Fibroblast of mammary gland (primary cell): ENCODE data around the gene SLC29A4.
"Not testable (repeated sequence)": the region's sequence is repeated elsewhere in the genome, so short reads cannot be mapped to it uniquely, and the experiment has no call there.

Experiments used
- DNase-seq: peaks from one replicate; pipeline ENCODE4 v3.0.0-alpha.2; 2010; ENCODE audit warnings: low read depth
- H3K4me3 ChIP-seq: 2 replicates; pipeline ENCODE4 v1.5.1; 2011; ENCODE audit warnings: low read depth, mild to moderate bottlenecking, low read length, moderate library complexity; ENCODE audit not compliant: control insufficient read depth
- TF ChIP-seq, protein P1 (sequence below): conservative IDR thresholded peaks from 2 replicates; pipeline ENCODE4 v1.5.1; 2011; ENCODE audit warnings: low read depth, low read length, inconsistent platforms; ENCODE audit not compliant: control insufficient read depth, insufficient read depth

SLC29A4 gene

GRCh38 chr7:5300366-5300765 lies 17.6 kb downstream of the SLC29A4 start:
- TF ChIP-seq, protein P1, sequence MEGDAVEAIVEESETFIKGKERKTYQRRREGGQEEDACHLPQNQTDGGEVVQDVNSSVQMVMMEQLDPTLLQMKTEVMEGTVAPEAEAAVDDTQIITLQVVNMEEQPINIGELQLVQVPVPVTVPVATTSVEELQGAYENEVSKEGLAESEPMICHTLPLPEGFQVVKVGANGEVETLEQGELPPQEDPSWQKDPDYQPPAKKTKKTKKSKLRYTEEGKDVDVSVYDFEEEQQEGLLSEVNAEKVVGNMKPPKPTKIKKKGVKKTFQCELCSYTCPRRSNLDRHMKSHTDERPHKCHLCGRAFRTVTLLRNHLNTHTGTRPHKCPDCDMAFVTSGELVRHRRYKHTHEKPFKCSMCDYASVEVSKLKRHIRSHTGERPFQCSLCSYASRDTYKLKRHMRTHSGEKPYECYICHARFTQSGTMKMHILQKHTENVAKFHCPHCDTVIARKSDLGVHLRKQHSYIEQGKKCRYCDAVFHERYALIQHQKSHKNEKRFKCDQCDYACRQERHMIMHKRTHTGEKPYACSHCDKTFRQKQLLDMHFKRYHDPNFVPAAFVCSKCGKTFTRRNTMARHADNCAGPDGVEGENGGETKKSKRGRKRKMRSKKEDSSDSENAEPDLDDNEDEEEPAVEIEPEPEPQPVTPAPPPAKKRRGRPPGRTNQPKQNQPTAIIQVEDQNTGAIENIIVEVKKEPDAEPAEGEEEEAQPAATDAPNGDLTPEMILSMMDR, result no peak

DNA sequence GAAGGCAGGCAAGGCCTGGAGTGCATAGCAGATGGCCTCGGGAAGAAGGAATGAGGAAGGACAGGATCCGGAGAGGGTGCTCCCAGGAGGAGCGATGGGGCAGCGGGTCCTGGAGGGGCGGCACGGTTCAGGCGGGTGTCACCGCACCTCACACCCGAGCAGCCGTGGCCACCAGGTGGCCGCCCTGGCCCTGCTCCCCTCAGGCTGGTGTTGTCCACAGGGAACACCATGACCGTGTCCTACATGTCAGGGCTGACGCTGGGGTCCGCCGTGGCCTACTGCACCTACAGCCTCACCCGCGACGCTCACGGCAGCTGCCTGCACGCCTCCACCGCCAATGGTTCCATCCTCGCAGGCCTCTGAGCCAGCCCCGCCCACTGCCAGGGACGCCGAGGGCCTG lies 19.8 kb downstream of the SLC29A4 start:
- H3K4me3 ChIP-seq, result no peak overlapping the region
- DNase-seq, result no peak
- TF ChIP-seq, protein P1, result no peak

More at GRCh38 chr7:5300366-5300765, 17.6 kb downstream of the SLC29A4 start:
- no peak overlapping the region for H3K4me3 ChIP-seq
- no peak for DNase-seq

DNA sequence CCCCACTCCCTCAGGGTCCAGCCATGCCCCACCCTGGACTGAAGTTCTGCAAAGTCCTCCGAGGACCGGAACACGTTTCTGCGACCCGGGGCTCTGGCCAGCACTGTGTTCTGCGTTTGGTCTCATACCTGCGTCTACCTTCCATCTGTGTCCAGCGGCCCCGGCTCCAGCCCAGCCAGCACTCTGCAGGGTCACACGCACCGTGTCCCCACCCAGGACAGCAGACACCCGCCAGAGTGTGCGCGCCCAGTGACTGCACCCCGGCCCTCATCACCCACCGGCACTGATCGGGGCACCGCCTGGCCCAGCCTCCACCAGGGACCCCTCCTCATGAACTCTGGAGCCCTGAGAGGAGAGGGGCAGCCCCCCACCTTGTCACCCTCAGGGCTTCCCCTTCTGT lies 20.3 kb downstream of the SLC29A4 start:
- H3K4me3 ChIP-seq, result no peak overlapping the region
- TF ChIP-seq, protein P1, result no peak
- DNase-seq, result no peak

- DNase-seq, result no peak
- no peak overlapping the region for H3K4me3 ChIP-seq
- TF ChIP-seq, protein P1, result no peak
These were observed 21.1 kb downstream of the SLC29A4 start for GRCh38 chr7:5303591-5304505.

DNA sequence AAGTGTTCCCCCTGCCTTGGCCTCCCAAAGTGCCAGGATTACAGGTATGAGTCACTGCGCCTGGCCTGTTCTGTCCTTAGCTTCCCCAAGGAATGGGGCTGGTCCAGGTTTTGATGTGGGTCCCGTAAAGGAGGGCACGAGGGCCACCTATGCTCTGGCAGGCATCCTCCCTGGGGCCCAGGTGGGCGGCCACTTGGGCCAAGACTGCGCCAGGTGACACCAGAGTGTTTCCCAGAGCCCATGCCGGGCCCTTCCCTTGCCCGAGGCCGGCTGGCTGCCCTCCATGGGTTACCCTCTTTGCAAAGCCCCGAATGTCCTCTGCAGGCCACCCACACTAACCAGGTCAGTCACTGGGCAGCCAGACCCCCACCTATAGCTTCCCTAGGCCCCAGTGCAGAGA lies 22.3 kb downstream of the SLC29A4 start:
- DNase-seq, H3K4me3 ChIP-seq: not testable (repeated sequence)

GRCh38 chr7:5307221-5308142 lies 24.7 kb downstream of the SLC29A4 start:
- not testable (repeated sequence) for H3K4me3 ChIP-seq, DNase-seq

GRCh38 chr7:5309146-5309545 lies 26.4 kb downstream of the SLC29A4 start:
- no peak overlapping the region for H3K4me3 ChIP-seq
- no peak for DNase-seq
- TF ChIP-seq, protein P1, result no peak
